Cardiac septum (tissue), 1 donor: ENCODE data around the gene PLXNA2. TPM values are rescaled to one million over a fixed set of nuclear protein-coding genes. Genes with fewer than 3 reads are reported as not detected.

Experiments used
- DNase-seq: peaks from one replicate; pipeline ENCODE4 v3.0.0-alpha.2; 2020; ENCODE audit warnings: low spot score
- intact Hi-C: fragments of 100-400 bp; cut with DNase I; formaldehyde crosslinking; loops from one replicate; pipeline ENCODE4 v1.14.0; 2022
- total RNA-seq: library from RNA; stranded (reverse); fragmentation: NEBNext Ultra II Directional; extraction: Animal tissue kit (Norgen Biotek cat#: 25700); gene quantifications from one replicate; pipeline ENCODE4 v1.2.1, GENCODE V29; 2021
- donor health status: DM: no; HTN: no; CAD: no.

Gene PLXNA2
- total RNA-seq, 1 donor from 2014 or later = 23.8 TPM

DNA sequence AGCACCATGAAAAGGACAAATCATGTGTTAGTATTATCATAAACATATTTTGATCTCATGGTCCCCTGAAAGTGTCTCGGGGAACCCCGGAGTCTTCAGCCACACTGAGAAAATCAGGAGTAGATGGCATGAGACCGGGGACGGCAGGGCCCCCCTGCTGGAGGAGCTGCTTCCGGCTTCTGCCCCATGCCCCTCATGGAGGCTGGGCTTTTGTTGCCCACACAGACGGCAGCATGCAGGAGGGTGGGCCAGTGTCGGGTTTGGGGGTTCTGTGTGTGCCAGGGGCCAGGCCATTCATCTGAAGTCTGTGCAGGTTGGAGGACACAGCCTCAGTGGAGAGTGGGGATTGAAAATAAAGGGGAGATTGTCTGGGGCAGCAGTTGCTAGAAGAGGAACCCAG is 258.2 kb downstream of the PLXNA2 start:
- no peak for DNase-seq
- intact Hi-C loops = no loop called here

DNA sequence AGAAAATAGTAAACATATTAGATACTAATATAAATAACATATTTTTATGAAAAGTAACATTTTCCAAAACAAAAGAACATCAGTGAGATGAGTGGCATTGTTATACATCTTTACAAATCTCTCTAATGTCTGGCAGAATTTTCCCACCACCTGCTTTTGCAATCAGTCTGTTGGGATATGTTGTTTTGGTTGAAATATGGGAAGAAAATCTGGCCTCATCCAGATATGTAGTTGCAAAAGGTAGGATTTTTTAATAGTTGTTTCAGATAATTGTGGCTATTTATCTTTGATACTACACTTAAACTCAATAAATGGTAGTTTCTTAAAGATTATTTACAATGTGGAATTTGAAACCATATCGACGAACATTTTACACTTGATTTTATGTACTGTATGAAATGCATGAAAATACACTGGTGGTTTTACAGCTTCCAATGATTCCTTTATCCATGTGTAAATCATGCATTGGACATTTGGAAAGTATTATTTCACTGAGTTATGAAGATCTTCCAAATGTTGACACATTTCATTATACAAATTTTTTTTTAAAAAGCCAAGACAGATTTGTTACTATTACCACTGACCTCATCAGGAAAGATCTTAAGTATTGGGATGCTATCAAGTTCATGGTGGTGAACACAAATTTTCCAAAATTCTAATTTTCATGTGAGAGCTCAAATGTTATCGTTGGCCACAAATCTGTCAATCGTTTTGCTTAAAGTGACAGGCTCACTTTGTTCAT is 259.2 kb downstream of the PLXNA2 start:
- no peak for DNase-seq
- intact Hi-C loops = no loop called here

GRCh38 chr1:207983044-207983635 is 261.0 kb downstream of the PLXNA2 start:
- intact Hi-C loops = no loop called here
- no peak for DNase-seq

DNA sequence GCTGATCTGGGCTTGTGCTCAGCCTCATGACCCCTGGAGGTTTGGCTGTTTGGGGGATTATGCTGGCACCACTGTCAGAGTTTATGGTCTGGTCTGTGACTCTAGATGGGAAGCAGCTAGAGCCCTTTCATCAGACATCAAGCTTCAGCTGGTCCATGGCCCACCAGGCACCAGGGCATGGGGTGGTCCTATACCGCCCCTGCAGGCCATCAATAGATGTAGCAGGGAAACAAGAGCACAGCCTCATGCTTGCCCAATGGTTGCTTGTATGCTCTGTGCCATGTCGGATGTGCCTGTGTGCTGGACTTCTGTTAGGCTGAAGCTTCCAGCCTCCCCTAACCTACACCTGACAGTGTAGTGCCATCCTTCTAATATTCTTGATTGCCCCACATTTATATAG is 262.2 kb downstream of the PLXNA2 start:
- intact Hi-C loops = no loop called here
- DNase-seq = no peak

GRCh38 chr1:207978441-207978840 is 265.7 kb downstream of the PLXNA2 start:
- intact Hi-C loops = no loop called here
- DNase-seq = no peak

GRCh38 chr1:207977876-207978275 is 266.3 kb downstream of the PLXNA2 start:
- intact Hi-C loops = no loop called here
- DNase-seq = no peak

DNA sequence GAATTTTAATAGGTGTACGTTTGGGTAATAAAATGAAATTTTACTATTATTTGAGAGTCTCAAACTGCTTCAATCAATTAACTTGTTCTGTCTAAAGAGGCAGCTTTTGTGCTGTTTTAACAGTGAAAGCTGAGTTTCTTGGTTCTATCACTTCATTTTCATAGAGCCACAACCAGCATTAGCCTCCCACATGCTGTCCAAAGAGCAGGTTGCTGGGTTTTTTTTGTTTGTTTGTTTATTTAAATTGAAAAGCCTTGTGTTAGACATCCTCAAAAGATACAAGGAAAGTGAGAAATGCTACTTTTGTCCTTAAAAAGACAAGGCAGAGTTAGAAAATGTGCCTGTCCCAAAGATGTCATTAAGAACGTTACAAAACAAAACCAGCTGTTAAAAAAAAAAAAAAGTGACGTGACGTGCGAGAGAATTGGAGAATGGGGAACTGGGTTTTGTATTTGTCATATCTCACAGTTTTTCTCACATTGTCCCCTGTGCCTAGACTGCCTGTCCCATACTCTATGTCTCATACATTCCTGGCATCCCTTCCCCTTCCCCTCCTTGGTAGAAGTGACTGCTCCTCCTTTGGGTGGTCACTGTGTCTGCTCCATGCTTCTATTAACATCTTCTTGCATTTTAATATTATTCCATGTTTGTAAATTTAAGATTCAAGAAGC is 270.2 kb downstream of the PLXNA2 start:
- intact Hi-C loops = no loop called here
- no peak for DNase-seq

DNA sequence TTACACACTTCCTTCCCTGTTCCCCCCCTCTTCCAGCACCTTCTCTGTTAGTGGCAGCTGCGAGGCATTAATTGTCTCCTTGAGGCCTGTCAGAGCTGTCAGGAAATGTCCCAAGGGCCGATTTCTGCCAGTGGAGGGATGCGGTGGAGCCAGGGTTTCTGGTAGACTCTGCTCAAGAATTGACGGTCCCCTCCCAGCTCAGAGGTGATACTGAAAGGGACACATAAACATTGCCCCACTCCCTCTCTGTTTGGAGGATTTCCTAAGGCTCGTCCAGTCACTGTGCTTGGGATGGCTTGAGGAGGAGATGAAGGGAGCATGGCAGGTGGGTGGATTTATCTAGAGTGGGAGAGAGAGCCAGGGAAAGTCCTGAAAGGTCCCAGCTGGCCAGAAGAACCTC is 271.8 kb downstream of the PLXNA2 start:
- intact Hi-C loops = no loop called here

More for the DNA sequence above, 271.8 kb downstream of the PLXNA2 start:
- no peak for DNase-seq
